Left ventricle myocardium inferior (tissue), 1 donor: ENCODE measurements around the gene TRERF1. TPM values are rescaled to one million over a fixed set of nuclear protein-coding genes. Genes with fewer than 3 reads are reported as not detected.

ENCODE experiments used
- DNase-seq: peaks from one replicate; pipeline ENCODE4 v3.0.0-alpha.2; 2020
- H3K27ac ChIP-seq: fragments of 200-600 bp; replicated peaks from 2 replicates; pipeline ENCODE4 v1.8.0; 2021
- H3K27me3 ChIP-seq: fragments of 200-600 bp; 2 replicates; pipeline ENCODE4 v1.8.0; 2021; ENCODE audit warnings: low read depth
- H3K36me3 ChIP-seq: fragments of 200-600 bp; 2 replicates; pipeline ENCODE4 v1.8.0; 2021
- H3K4me1 ChIP-seq: fragments of 200-600 bp; 2 replicates; pipeline ENCODE4 v1.8.0; 2021
- H3K4me3 ChIP-seq: fragments of 200-600 bp; 2 replicates; pipeline ENCODE4 v1.8.0; 2021; ENCODE audit warnings: mild to moderate bottlenecking, moderate library complexity
- H3K9me3 ChIP-seq: fragments of 200-600 bp; replicated peaks from 2 replicates; pipeline ENCODE4 v1.8.0; 2021
- CTCF ChIP-seq: fragments of 200-600 bp; IDR thresholded peaks from 2 replicates; pipeline ENCODE4 v1.8.0; 2021; ENCODE audit warnings: antibody characterized with exemption, mild to moderate bottlenecking, borderline replicate concordance
- intact Hi-C: fragments of 100-400 bp; cut with micrococcal nuclease; formaldehyde crosslinking; loops from one replicate; pipeline ENCODE4 v1.11.0; 2022
- total RNA-seq: library from RNA; stranded (reverse); fragmentation: NEBNext Ultra II Directional; extraction: Animal tissue kit (Norgen Biotek cat#: 25700); gene quantifications from one replicate; pipeline ENCODE4 v1.2.1, GENCODE V29; 2021
- donor health status: DM: no; HTN: yes; CAD: no; lungs with severe emphysema.

TRERF1 gene
- total RNA-seq, 1 donor from 2014 or later = 1.4 TPM

DNA sequence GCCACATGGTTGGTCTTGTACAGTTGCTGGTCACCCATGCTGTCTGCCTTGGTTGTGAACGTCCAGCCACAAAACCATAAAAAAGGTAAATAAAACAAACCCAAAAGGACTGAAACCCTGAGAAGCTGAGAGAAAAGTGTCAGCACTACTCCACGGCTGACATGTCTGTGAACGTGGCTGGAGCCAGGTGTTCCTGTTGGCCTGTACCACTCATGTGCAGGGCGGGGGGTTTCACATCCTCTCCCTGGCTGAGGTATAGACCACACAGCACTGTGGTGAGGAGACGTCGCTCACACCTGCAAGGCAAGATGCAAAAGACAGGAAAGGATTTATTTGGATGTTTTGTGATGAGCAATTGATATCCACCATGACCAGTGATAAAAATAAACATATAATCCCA lies 182.2 kb downstream of the TRERF1 start:
- intact Hi-C loops = no loop called here
- H3K36me3 ChIP-seq = peaks cover 12% of the 10 kb centered on the region
- no peaks in the 10 kb centered on the region for H3K9me3 ChIP-seq
- H3K27ac ChIP-seq = no peak overlapping the region
- no peak overlapping the region for H3K4me3 ChIP-seq
- H3K4me1 ChIP-seq = peaks cover 3% of the 10 kb centered on the region
- no peaks in the 10 kb centered on the region for H3K27me3 ChIP-seq
- TF ChIP-seq CTCF = no peak
- no peak for DNase-seq

GRCh38 chr6:42268835-42269204 lies 182.9 kb downstream of the TRERF1 start:
- peaks cover 10% of the 10 kb centered on the region for H3K4me1 ChIP-seq
- peaks cover 12% of the 10 kb centered on the region for H3K36me3 ChIP-seq
- no peak overlapping the region for H3K27ac ChIP-seq
- no peaks in the 10 kb centered on the region for H3K27me3 ChIP-seq
- intact Hi-C loops = no loop called here
- H3K4me3 ChIP-seq = no peak overlapping the region
- no peak for TF ChIP-seq CTCF
- H3K9me3 ChIP-seq = no peaks in the 10 kb centered on the region
- DNase-seq = no peak

DNA sequence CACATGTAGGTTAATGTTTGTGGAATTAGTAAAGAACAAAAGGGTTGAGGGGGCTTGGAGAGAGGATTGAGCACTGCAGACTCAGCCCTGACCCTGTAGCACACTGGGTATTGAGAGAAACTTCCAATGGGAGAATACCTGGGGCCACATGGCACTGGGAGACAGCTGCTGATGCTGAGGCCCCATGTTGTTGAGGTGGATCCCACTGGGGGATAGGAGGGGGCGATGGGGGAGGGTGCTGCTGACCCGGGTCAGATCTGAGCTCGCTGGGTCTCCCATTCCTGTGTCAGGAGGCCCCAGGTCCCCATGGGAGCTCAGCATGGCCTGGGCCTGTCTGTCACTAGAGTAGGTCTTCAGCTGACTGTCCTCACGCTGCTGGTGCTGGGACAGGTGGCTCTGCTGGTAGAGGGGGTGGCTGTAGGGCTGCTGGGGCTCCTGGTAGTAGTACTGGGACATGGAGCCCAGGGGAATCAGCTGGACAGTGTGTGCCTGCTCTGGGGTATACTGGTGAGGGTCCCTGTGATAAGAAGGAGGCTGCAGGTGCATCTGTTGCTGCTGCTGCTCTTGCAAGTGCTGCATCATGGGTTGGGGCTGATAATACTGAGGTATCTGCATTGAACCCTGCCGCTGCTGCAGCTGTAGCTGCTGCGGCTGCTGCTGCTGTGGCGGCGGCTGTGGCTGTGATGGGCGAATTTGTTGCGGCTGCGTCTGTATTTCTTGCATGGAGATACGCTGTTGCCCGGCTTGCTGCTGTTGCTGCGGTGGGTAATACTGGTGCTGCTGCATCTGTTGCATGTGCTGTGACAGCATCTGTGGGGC lies 183.5 kb downstream of the TRERF1 start:
- H3K4me3 ChIP-seq = no peak overlapping the region
- DNase-seq = no peak
- H3K4me1 ChIP-seq = peaks cover 16% of the 10 kb centered on the region
- H3K9me3 ChIP-seq = no peaks in the 10 kb centered on the region
- no peak overlapping the region for H3K27ac ChIP-seq
- no peak for TF ChIP-seq CTCF
- no peaks in the 10 kb centered on the region for H3K27me3 ChIP-seq
- intact Hi-C loops = no loop called here
- H3K36me3 ChIP-seq = peaks cover 12% of the 10 kb centered on the region

DNA sequence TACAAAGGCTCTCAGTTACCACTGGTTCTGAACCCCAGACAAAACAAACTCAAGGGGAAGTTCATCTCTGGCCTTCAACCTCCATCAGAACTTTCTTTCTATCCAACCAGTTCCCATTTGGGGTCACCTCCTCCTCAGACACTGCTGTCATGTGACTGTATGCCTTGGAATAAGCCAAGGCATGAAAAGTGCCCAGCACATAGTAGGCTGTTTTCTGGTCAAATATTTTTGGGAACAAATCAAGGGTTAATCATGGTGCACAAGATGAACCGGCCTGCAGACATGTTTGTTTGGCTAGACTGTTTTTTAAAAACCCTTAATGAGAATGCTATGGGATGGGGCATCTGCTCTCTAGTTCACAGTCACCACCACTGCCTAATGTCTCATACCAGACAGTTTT lies 185.2 kb downstream of the TRERF1 start:
- Histone ChIP-seq H3K36me3 (peaks cover 12% of the 10 kb centered on the region), H3K27ac (no peak overlapping the region), H3K9me3 (no peaks in the 10 kb centered on the region), H3K4me1 (peaks cover 29% of the 10 kb centered on the region), H3K4me3 (no peak overlapping the region), H3K27me3 (no peaks in the 10 kb centered on the region)
- TF ChIP-seq CTCF = no peak
- DNase-seq = no peak
- intact Hi-C loops = no loop called here

DNA sequence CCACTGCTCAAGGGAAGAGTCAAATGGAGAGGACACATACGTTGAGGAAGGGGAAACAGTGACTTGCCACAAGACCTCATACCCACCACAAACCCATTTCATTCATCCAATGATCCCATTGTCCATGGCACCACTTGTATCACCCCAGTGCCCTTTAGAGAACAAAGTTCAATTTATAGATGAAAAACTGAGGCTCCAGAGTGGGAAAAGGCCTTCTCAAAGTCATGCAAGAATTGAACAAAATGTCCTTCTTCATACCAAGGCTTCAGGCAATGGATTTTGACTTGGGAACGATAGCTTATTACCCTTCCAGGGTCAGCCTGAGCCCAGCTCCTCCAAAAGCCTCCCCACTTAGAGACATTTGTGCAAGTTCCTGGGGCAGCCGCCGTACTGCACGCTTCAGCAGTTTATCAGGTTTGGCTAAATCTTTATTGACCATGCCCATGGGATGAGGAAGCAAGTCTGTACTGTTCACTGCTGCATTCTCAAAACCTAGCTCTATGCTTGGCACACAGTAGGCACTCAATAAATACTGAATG lies 186.8 kb downstream of the TRERF1 start:
- peaks cover 12% of the 10 kb centered on the region for H3K36me3 ChIP-seq
- peaks cover 42% of the 10 kb centered on the region for H3K4me1 ChIP-seq
- no peak for TF ChIP-seq CTCF
- no peaks in the 10 kb centered on the region for H3K27me3 ChIP-seq
- H3K27ac ChIP-seq = peak overlapping the region; percentile 57
- DNase-seq = no peak
- no peak overlapping the region for H3K4me3 ChIP-seq
- intact Hi-C loops = no loop called here
- no peaks in the 10 kb centered on the region for H3K9me3 ChIP-seq
